GM12801 (cell line): ENCODE measurements around the gene TSPAN14.

Source experiments
- CTCF ChIP-seq: IDR thresholded peaks from one replicate; pipeline ENCODE4 v1.5.1; 2011; ENCODE audit warnings: control low read depth; ENCODE audit not compliant: insufficient read length; ENCODE audit errors: extremely low read depth

TSPAN14 gene

GRCh38 chr10:80410122-80410521 is 44.0 kb upstream of the TSPAN14 start:
- no peak for TF ChIP-seq CTCF

GRCh38 chr10:80410578-80411145 is 43.4 kb upstream of the TSPAN14 start:
- no peak for TF ChIP-seq CTCF

- TF ChIP-seq CTCF = no peak
Observed at GRCh38 chr10:80411267-80411668, 42.8 kb upstream of the TSPAN14 start.

- TF ChIP-seq CTCF = no peak
Observed at GRCh38 chr10:80411681-80412220, 42.4 kb upstream of the TSPAN14 start.

GRCh38 chr10:80412486-80412885 is 41.6 kb upstream of the TSPAN14 start:
- no peak for TF ChIP-seq CTCF

- no peak for TF ChIP-seq CTCF
Observed at GRCh38 chr10:80413271-80413996, 40.7 kb upstream of the TSPAN14 start.

GRCh38 chr10:80414142-80414895 is 39.8 kb upstream of the TSPAN14 start:
- TF ChIP-seq CTCF = no peak
